Activated CD4-positive, alpha-beta T cell treated with anti-CD3 and anti-CD28 coated beads, Interleukin-2, amount 50 U/mL, for 4 hours (primary cell): ENCODE results near the gene BCAM.

ENCODE experiments used
- DNase-seq, 2 experiments: peaks; one replicate each; pipeline ENCODE4 v3.0.0-alpha.2; 2020

BCAM gene

DNA sequence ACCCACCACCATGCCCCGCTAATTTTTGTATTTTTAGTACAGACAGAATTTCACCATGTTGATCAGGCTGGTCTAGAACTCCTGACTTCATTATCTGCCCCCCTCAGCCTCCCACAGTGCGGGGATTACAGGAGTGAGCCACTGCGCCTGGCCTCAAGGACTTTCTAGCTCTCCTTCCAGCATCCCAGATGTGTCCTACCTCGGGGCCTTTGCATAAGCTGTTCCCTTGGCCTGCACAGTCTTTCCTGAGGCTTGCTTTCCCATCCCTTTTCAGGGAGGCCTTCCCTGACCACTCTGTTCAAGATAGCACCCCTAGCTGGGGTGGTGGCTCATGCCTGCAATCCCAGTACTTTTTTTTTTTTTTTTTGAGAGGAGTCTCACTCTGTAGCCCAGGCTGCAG, 14.3 kb upstream of the BCAM start:
- no peak for DNase-seq

DNA sequence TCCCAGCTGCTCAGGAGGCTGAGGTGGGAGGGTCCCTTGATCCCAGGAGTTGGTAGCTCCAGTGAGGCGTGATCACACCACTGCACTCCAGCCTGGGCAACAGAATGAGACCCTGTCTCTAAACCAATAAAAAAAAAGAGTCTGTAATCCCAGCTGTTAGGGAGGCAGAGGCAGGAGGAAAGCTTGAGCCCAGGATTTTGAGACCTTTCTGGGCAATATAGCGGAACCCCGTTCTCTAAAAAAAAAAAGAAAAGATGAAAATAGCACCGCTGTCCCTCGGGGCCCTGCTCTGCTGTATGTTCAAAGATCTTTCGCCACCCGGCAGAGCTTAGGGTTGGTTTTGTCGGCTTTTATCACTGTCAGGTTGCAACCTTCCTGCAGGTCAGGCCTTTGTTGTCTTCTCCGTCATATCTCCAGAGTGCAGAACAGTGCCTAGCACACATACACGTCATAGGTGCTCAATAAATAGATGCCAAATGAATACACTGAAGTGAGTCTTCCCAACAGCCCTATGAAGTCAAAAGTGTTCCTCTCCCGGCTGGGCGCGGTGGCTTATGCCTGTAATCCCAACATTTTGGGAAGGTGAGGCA, 13.4 kb upstream of the BCAM start:
- DNase-seq, result no peak

DNA sequence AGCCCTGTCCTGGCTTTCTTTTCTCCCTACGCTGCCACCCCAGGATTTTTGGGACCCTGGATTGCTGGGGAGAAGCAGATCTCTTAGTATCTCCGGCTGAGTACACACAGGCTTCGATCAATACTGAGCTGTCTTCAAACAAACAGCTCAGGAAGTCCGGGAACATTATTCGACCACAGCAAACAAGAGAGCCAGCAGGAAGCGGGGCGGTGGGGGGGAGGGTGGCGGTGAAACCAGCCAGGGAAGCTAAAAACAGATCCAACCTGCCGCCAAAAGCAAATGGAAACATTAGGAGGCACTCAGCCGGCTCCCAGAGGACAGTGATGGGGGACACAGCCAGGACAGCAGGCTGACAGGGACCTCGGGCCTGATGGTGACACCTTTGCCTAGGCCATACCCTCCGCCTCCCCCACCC, 12.2 kb upstream of the BCAM start:
- DNase-seq, result no peak

DNA sequence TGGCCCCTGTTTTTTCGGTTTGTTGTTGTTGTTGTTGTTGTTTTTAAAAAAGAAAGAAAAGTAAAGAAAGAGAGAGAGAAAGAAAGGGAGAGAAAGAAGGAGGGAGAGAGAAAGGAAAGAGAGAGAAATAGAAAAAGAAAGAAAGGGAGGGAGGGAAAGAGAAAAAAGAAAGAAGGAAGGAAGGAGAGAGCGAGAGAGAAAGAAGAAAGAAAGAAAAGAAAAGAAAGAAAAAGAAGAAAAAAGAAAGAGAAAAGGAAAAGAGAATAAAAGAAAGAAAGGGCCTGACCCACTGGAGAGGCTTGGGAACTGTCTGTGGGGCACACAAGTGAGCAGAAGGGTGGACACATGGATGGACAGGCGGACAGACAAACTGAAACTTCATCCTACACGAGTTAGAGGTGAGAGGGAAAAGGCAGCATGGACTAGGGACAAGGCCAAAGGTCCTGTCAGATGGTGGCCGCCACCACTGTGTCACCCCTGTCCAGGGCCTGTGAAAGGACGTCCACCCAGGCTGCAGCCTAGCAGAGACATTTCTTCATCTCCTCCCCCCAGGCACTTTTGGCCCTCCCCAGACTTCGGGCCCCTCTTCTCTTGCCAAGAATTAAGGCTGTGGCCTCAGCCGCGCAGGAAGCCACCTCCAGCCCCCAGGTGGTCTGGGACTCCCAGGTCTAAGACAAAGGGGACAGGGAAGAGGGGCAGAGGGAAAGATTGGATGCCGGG, 9.1 kb upstream of the BCAM start:
- DNase-seq, result no peak

DNA sequence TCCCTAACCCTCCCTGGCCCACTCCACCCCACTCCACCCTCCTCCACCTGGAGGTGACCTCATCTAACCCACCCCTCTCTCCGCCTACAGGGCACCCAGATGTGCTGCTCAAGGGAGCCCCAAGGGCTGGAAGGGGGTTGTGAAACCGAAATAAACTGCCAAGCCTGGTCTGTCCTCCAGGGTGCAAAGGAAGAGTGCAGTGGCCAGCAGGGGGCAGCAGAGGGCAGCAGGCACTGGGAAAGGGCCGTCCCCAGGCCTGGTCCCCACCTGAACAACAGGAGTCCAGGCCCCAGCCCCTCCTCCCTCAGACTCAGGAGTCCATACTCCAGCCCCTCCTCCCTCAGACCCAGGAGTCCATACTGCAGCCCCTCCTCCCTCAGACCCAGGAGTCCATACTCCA, 8.4 kb upstream of the BCAM start:
- peak; percentile 80 to 81 for DNase-seq

DNA sequence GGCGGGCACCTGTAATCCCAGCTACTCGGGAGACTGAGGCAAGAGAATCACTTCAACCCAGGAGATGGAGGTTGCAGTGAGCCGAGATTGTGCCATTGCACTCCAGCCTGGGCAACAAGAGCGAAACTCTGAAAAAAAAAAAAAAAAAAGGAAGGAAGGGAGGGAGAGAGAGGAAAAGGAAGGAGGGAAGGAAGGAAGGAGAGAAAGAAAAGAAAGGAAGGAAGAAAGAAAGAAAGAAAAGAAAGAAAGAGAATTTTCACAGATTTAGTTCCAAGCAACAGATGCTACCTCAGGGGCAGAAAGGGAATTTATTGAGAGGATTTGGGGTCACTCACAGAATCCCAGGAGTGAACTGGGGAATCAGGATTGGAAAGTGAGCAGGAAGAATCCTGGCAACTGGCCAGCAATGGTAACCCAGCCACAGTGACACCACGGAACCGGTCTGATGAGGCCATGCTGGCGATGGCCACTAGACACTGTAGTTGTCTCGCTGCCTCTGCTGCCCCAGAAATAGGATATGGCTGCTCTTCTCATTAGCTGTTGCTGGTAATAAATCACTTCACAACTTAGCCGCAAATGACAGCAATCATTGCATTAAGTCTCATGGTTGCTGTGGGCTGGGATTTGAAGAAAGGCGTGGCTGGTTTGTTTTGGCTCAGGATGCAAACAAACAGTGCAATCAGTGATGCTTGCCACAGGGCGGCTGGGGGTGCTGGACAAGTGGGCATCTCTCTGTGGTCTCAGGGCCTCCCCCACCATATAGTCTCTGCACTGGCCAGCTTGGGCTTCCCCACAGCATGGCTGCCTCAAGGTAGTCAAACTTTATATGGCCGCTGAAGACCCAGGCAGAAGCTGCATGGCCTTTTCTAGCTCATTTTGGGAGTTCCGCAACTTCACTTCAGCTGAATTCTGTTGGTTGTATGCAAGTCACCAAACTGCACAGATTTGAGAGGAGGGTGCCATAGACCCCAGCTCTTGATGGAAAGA, 5.2 kb upstream of the BCAM start:
- DNase-seq, result no peak

DNA sequence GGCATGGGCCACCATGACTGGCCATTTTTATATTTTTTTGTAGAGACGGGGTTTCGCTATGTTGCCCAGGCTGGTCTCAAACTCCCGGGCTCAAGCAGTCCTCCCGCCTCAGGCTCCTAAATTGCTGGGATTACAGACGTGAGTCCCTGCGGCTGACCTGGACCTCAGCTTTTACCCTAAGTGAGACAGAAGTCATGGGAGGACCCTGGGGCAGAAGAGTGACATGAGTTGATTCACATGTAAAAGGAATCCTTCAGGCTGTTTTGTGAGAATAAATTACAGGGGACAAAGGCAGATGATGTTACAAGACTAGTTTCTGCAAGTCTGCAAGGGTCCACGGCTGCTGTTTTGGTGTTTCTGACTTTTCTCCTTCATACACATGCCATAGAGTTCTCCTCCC, 2.6 kb upstream of the BCAM start:
- DNase-seq, result no peak

DNA sequence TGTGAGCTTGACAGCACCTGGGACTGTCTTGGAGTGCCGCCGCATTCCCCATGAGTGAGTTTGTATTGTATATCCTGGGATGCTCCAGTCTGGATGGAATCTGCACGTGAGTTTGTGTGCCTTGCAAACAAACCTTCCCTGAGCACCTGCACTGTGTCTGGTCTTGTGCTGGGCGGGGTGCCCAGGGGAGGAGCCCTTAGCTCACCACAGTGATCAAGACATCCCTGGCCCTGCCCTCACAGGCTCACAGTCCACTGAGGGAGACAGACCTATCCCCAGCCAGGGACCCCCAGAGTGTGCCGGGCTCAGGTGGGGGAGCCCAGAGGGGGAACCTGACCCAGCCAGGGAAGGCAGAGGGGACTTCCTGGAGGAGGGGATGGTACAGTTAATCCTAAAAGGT, 1.7 kb upstream of the BCAM start:
- DNase-seq, result no peak

DNA sequence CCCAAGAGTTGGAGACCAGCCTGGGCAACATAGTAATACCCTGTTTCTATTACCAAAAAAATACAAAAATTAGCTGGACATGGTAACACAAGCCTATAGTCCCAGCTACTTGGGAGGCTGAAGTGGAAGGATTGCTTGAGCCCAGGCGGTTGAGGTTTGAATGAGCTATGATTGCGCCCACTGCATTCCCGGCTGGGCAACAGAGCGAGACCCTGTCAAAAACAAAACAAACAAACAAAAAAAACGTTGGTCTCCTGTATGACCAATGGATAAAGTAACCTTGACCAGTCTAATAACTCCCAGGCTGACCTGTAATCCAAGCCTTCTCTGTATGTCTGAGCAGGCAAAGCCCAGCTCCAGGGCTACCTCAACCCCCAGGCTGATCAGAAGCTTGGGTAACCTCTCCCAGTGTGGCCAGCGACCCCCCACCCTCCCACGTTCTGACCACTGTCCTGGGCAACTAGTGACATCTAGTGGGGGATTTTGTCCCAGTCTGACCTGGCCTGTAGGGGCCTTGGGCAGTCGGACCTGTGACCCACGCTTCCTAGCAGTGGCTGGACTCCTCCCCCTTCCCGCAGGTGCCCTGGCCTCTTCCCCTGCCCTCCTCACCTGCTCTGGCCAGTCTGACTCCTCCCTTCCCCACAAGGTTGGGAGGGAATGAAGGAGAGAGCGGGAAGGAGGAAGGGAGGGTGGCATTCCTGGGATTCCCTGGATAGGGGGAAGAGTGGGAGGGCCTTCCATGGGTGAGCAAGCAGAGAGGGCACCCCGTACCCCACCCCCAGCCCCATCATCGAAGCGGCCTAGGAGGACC, 1.0 kb upstream of the BCAM start:
- DNase-seq, result no peak

DNA sequence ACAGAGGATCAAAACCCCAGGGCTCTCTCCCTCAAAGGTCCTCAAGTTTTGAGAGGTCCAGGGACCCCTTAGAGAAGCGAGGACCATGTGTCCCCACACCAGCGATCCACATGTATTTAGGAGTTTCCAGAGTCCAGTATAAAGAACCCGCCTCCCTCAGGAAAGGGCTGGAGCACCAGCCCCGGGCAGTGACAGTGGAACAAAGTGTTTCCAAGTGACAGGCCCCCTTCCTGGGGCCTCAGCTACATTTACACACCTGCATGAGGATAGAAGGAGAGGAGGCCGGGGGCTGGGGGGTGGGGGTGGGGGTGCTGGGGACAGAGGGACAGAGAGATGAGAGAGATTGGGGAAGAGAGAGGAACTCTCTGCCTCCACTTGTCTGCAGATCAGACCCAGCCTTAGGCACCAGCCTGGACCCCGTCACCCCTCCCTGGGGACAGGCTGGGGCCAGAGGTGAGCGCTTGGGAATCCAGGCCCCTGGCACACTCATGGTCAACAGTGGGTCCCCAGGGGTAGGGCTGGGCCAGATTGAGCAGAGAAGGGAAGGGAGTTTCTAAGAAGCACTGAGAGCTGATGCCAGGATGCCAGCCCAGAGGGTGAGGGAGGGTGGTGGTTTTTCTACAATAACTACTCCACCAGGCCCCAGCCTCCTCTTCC, 802 bp downstream of the BCAM start:
- no peak for DNase-seq

DNA sequence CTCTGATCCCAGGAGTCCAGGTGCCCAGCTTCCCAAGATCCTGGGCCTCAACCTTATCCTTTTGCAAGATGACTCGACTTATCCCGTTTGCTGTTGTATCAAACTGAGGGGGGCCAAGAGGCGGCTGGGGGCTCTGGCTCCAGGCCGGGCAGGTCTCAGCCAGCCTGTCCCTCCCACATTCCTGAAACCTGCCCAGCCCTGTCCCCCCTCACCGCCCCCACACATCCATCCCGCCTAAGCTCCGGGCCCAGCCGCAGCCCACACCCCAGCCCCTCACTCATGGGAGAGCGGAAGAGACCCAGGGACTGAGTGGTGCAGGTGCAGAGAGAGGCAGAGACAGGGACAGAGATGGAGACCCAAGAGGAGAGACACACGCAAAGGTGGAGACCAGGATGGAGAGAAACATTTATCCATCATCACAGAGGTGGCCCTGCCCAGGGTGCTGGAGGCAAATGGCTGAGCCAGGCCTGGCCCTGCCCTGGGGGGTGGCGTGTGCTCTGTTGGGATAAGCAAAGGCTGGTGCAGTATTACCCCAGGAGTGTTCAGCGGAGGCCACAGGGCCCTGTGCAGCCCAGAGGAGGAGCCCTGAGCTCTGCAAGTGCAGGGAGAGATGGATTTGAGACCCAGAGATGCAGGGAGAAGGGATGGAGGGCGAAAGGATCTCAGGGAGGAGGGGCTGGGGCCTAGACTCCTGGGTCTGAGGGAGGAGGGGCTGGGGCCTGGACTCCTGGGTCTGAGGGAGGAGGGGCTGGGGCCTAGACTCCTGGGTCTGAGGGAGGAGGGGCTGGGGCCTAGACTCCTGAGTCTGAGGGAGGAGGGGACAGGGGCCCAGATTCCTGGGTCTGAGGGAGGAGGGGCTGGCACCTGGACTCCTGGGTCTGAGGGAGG, 1.6 kb downstream of the BCAM start:
- DNase-seq, result no peak

DNA sequence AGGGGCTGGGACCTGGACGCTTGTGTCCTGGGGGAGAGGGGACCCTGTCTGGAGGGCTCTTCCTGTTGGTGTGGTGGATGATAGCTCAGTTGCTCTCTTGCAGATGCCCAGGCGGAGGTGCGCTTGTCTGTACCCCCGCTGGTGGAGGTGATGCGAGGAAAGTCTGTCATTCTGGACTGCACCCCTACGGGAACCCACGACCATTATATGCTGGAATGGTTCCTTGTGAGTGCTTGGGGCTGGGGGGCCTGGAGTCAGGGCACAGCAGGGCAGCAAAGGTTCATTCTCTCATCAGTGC, 2.2 kb downstream of the BCAM start:
- no peak for DNase-seq

DNA sequence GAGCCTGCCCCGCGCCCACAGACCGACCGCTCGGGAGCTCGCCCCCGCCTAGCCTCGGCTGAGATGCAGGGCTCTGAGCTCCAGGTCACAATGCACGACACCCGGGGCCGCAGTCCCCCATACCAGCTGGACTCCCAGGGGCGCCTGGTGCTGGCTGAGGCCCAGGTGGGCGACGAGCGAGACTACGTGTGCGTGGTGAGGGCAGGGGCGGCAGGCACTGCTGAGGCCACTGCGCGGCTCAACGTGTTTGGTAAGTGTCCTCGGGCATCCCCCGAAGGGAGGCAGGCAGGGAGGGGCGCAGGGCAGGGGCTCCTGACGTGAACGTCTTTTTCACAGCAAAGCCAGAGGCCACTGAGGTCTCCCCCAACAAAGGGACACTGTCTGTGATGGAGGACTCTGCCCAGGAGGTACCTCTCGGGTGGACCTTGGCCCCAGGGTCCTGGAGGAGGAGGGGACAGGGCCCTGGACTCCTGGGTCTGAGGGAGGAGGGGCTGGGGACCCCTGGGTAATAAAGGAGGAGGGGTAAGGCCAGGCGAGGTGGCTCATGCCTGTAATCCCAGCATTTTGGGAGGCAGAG, 3.3 kb downstream of the BCAM start:
- DNase-seq, result no peak

DNA sequence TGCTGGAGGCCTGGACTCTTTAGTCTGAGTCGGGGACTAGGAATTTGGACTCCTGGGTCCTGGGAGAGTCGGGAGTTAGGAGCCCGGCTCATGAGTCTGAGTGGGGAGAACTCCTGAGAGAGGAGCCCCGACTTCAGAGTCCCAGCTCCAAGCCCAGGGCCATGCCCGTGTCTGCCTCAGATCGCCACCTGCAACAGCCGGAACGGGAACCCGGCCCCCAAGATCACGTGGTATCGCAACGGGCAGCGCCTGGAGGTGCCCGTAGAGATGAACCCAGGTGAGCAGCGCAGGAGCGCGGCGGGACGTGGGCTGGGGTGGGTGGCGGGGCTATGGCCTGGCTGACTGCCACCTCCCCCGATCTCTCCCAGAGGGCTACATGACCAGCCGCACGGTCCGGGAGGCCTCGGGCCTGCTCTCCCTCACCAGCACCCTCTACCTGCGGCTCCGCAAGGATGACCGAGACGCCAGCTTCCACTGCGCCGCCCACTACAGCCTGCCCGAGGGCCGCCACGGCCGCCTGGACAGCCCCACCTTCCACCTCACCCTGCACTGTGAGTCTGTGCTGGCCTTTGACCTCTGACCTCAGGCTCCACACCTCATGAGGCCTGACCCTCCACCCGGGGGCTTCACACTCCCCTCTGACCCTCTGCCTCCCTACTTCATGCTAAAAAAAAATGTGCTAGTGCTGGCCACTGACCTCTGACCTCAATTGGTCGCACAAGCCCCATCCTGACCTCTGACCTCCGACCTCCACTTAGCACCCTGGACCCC, 4.4 kb downstream of the BCAM start:
- DNase-seq, result no peak

DNA sequence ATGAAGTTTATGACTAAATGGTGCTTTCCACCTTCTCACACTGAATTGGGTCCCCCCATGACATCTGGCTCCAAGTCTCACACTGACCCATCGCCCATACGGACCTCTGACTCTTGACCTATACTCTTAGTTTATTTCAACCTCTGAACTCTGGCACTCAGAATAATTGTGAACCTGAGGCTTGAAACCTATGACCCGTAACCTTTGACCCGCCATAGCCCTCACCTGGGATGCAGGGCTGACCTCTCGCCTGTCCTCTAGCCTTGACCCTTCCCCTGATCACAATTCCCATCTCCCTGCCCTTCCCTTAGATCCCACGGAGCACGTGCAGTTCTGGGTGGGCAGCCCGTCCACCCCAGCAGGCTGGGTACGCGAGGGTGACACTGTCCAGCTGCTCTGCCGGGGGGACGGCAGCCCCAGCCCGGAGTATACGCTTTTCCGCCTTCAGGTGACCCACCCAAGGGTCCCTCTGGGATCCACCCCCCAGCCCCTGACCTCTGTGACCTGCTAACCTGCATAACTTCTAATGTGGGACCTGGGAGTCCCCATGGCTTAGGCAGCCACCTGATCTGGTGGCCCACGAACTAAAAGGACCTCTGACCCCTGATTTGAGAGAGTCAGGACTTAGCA, 5.1 kb downstream of the BCAM start:
- DNase-seq, result no peak

DNA sequence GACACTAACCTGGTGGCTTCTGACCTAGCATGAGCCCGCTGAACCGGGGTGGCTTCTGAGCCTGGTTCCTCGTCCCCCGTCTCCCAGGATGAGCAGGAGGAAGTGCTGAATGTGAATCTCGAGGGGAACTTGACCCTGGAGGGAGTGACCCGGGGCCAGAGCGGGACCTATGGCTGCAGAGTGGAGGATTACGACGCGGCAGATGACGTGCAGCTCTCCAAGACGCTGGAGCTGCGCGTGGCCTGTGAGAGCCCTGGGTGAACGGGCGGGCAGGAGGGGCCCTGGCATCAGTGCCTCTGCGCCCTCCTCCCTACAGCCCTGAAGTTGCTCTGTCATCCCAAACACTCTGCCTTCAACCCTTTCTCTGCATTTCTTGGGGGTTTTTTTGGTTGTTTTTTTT, 5.6 kb downstream of the BCAM start:
- DNase-seq, result no peak

DNA sequence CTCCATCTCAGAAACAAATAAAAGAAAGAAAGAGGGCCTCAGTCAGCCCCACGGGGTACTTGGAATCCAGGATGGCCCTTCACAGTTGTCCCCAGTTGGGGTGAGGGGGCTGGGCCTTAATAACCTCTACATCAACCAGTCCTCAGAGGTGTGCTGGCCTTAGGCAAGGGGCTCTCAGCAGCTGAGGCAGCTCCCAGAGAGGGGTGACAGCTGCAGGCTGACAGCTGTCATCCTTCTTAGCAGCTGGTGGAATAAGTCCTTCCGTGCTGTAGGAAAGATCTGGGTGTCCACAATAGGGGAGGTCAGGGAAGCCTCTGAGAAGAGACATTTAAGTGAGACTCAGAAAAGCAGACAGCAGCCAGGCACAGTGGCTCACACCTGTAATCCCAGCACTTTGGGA, 7.4 kb downstream of the BCAM start:
- DNase-seq, result no peak

DNA sequence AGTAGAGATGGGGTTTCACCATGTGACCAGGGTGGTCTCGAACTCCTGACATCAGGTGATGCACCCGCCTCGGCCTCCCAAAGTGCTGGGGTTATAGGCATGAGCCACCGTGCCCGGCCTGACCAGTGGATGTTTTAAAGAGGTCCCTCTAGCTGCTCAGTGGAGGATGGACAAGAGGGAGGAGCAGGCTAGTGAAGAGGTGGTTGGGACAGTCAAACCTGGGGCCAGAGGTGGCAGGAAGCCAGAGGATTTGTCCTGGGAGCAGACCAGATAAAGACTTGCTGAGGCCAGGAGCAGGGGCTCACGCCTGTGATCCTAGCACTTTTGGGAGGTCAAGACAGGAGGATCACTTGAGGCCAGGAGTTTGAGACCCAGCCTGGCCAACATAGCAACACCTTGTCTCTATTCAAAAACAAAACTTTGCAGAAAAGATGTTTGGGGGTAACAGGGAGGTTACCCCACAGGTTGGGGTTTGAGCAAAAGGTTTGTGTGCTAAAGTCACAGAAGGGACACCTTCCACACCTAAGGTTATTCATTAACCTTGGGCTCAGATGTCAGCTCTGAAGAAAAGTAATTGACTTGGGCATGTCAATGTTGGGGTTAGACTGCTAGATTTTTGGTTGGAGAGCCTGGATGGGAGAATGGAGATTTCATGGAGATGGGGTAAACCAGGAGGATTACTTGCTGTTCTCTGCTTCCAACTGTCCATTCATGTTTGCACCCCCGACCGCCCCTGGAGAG, 9.0 kb downstream of the BCAM start:
- DNase-seq, result no peak

DNA sequence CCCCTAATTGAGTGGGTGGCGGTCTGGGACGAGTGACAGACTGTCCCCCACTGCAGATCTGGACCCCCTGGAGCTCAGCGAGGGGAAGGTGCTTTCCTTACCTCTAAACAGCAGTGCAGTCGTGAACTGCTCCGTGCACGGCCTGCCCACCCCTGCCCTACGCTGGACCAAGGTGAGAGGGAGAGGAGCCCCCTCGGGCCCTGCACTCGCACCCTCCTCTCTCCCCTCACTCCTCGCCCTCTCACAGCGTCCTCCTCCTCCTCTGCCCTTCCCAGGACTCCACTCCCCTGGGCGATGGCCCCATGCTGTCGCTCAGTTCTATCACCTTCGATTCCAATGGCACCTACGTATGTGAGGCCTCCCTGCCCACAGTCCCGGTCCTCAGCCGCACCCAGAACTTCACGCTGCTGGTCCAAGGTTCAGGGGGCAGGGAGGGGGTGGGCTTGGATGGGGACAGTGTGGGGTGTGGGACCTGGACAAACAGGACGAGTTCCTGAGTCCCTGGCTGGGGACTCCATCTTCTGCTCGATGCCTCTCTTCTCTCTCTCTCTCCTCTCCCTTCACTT, 9.6 kb downstream of the BCAM start:
- no peak for DNase-seq
